Natural killer cell treated with Interleukin-12 subunit alpha and Interleukin-12 subunit beta and Interleukin-15 and Interleukin-18, amount 100 ng/mL, for 72 hours (primary cell): ENCODE data around the gene SLC6A4. TPM values are rescaled to one million over a fixed set of nuclear protein-coding genes. Genes with fewer than 3 reads are reported as not detected.
"Not testable (repeated sequence)": the region's sequence is repeated elsewhere in the genome, so short reads cannot be mapped to it uniquely, and the experiment has no call there.

Source experiments
- ATAC-seq, 2 donors: fragments of 150-1000 bp; cut with Tn5 transposase in 1 of 2; sonication (Bioruptor Pico), chemical (Tn5 transposase) in 1 of 2; 2 replicates each; pipeline ENCODE4 v1.10.0; 2021
- DNase-seq: peaks from one replicate; pipeline ENCODE4 v3.0.0; 2022; ENCODE audit warnings: low spot score
- H3K27ac Mint-ChIP-seq, 2 donors: 1 replicate in 1 of 2; 2 replicates in 1 of 2; pipeline ENCODE4 v1.8.0; 2022; ENCODE audit warnings: mixed read lengths in 2 of 2, mild to moderate bottlenecking in 1 of 2, moderate library complexity in 1 of 2
- H3K27me3 Mint-ChIP-seq, 2 donors: 1 replicate in 1 of 2; 2 replicates in 1 of 2; pipeline ENCODE4 v1.8.0; 2022; ENCODE audit warnings: mixed read lengths in 2 of 2
- H3K36me3 Mint-ChIP-seq: one replicate; pipeline ENCODE4 v1.8.0; 2022; ENCODE audit warnings: mixed read lengths
- H3K4me1 Mint-ChIP-seq, 2 donors: 1 replicate in 1 of 2; 2 replicates in 1 of 2; pipeline ENCODE4 v1.8.0; 2022; ENCODE audit warnings: low read depth in 2 of 2, mixed read lengths in 2 of 2, mild to moderate bottlenecking in 1 of 2
- H3K4me3 Mint-ChIP-seq: one replicate; pipeline ENCODE4 v1.8.0; 2022; ENCODE audit warnings: mixed read lengths
- H3K9me3 Mint-ChIP-seq: 2 replicates; pipeline ENCODE4 v1.8.0; 2022; ENCODE audit warnings: mixed read lengths
- total RNA-seq, 2 donors: library from RNA; stranded (reverse); gene quantifications; one replicate each; pipeline ENCODE4 v1.2.3, GENCODE V29; 2022

SLC6A4 gene
- total RNA-seq, 2 donors from 2014 or later: 0.12 TPM; not detected in 1

GRCh38 chr17:30234964-30235363 is 533 bp downstream of the SLC6A4 start:
- H3K9me3 Mint-ChIP-seq: no peaks in the 10 kb centered on the region
- H3K27ac Mint-ChIP-seq: no peak overlapping the region
- H3K36me3 Mint-ChIP-seq: no peaks in the 10 kb centered on the region
- peak overlapping the region; percentile 43 for H3K4me3 Mint-ChIP-seq
- peaks cover 16 to 23% of the 10 kb centered on the region in 2 donors for H3K4me1 Mint-ChIP-seq
- ATAC-seq: no peak
- no peak for DNase-seq
- peaks cover 56 to 66% of the 10 kb centered on the region in 2 donors for H3K27me3 Mint-ChIP-seq

- Mint-ChIP-seq H3K4me3 (no peak overlapping the region), H3K4me1 (peaks cover 16 to 22% of the 10 kb centered on the region in 2 donors), H3K36me3 (no peaks in the 10 kb centered on the region), H3K9me3 (no peaks in the 10 kb centered on the region), H3K27ac (no peak overlapping the region), H3K27me3 (peaks cover 60 to 71% of the 10 kb centered on the region in 2 donors)
- DNase-seq (no peak), ATAC-seq (no peak)
Measured at GRCh38 chr17:30234296-30234695, 1.2 kb downstream of the SLC6A4 start.

- Mint-ChIP-seq H3K4me3 (no peak overlapping the region), H3K4me1 (peaks cover 11% of the 10 kb centered on the region in 2 donors), H3K36me3 (no peaks in the 10 kb centered on the region), H3K27me3 (peaks cover 60% of the 10 kb centered on the region in 2 donors), H3K9me3 (no peaks in the 10 kb centered on the region), H3K27ac (no peak overlapping the region)
- DNase-seq (no peak), ATAC-seq (no peak)
Measured at GRCh38 chr17:30232824-30233427, 2.6 kb downstream of the SLC6A4 start.

GRCh38 chr17:30232015-30232823 is 3.3 kb downstream of the SLC6A4 start:
- H3K36me3 Mint-ChIP-seq: no peaks in the 10 kb centered on the region
- no peak overlapping the region for H3K27ac Mint-ChIP-seq
- H3K4me1 Mint-ChIP-seq: peaks cover 10 to 11% of the 10 kb centered on the region in 2 donors
- ATAC-seq (no peak), DNase-seq (no peak)
- H3K27me3 Mint-ChIP-seq: peaks cover 56 to 58% of the 10 kb centered on the region in 2 donors
- no peaks in the 10 kb centered on the region for H3K9me3 Mint-ChIP-seq
- no peak overlapping the region for H3K4me3 Mint-ChIP-seq

GRCh38 chr17:30230596-30231125 is 4.8 kb downstream of the SLC6A4 start:
- peaks cover 48 to 55% of the 10 kb centered on the region in 2 donors for H3K27me3 Mint-ChIP-seq
- H3K4me1 Mint-ChIP-seq: peaks cover 4 to 11% of the 10 kb centered on the region in 2 donors
- no peak overlapping the region for H3K4me3 Mint-ChIP-seq
- H3K36me3 Mint-ChIP-seq: no peaks in the 10 kb centered on the region
- H3K9me3 Mint-ChIP-seq: no peaks in the 10 kb centered on the region
- no peak for DNase-seq
- no peak overlapping the region for H3K27ac Mint-ChIP-seq
- no peak for ATAC-seq

GRCh38 chr17:30230009-30230408 is 5.5 kb downstream of the SLC6A4 start:
- H3K9me3 Mint-ChIP-seq, H3K4me3 Mint-ChIP-seq, H3K4me1 Mint-ChIP-seq, ATAC-seq, H3K27ac Mint-ChIP-seq, DNase-seq, H3K36me3 Mint-ChIP-seq: not testable (repeated sequence)
- H3K27me3 Mint-ChIP-seq: peaks cover 45 to 54% of the 10 kb centered on the region in 2 donors

GRCh38 chr17:30229012-30229411 is 6.5 kb downstream of the SLC6A4 start:
- no peak for ATAC-seq
- Mint-ChIP-seq H3K27ac (no peak overlapping the region), H3K9me3 (no peaks in the 10 kb centered on the region), H3K27me3 (peaks cover 36 to 44% of the 10 kb centered on the region in 2 donors), H3K36me3 (no peaks in the 10 kb centered on the region), H3K4me3 (no peak overlapping the region), H3K4me1 (peaks cover 0 to 4% of the 10 kb centered on the region in 2 donors)
- DNase-seq: no peak

- Mint-ChIP-seq H3K4me3 (no peak overlapping the region), H3K9me3 (no peaks in the 10 kb centered on the region), H3K4me1 (peaks cover 0 to 4% of the 10 kb centered on the region in 2 donors), H3K36me3 (no peaks in the 10 kb centered on the region), H3K27me3 (peaks cover 29 to 34% of the 10 kb centered on the region in 2 donors), H3K27ac (no peak overlapping the region)
- DNase-seq: no peak
- ATAC-seq: no peak
Measured at GRCh38 chr17:30228011-30228410, 7.5 kb downstream of the SLC6A4 start.

GRCh38 chr17:30226878-30227277 is 8.6 kb downstream of the SLC6A4 start:
- no peaks in the 10 kb centered on the region for H3K36me3 Mint-ChIP-seq
- no peak overlapping the region for H3K27ac Mint-ChIP-seq

GRCh38 chr17:30225919-30226553 is 9.5 kb downstream of the SLC6A4 start:
- no peak overlapping the region for H3K4me3 Mint-ChIP-seq
- no peaks in the 10 kb centered on the region for H3K9me3 Mint-ChIP-seq
- peaks cover 15 to 20% of the 10 kb centered on the region in 2 donors for H3K27me3 Mint-ChIP-seq
- no peak overlapping the region for H3K27ac Mint-ChIP-seq
- DNase-seq (no peak), ATAC-seq (no peak)
- H3K4me1 Mint-ChIP-seq: peaks cover 0 to 4% of the 10 kb centered on the region in 2 donors
- no peaks in the 10 kb centered on the region for H3K36me3 Mint-ChIP-seq

More at GRCh38 chr17:30226878-30227277, 8.6 kb downstream of the SLC6A4 start:
- H3K4me3 Mint-ChIP-seq: no peak overlapping the region
- H3K9me3 Mint-ChIP-seq: no peaks in the 10 kb centered on the region
- no peak for DNase-seq
- no peak for ATAC-seq
- peaks cover 0 to 4% of the 10 kb centered on the region in 2 donors for H3K4me1 Mint-ChIP-seq
- peaks cover 18 to 23% of the 10 kb centered on the region in 2 donors for H3K27me3 Mint-ChIP-seq

- peaks cover 9 to 14% of the 10 kb centered on the region in 2 donors for H3K27me3 Mint-ChIP-seq
Measured at GRCh38 chr17:30225112-30225511, 10.4 kb downstream of the SLC6A4 start.

GRCh38 chr17:30224419-30224960 is 11.0 kb downstream of the SLC6A4 start:
- Mint-ChIP-seq H3K4me3 (no peak overlapping the region), H3K4me1 (no peaks in the 10 kb centered on the region), H3K36me3 (no peaks in the 10 kb centered on the region), H3K27ac (no peak overlapping the region), H3K27me3 (peaks cover 5 to 7% of the 10 kb centered on the region in 2 donors), H3K9me3 (no peaks in the 10 kb centered on the region)
- DNase-seq (no peak), ATAC-seq (no peak)

More at GRCh38 chr17:30225112-30225511, 10.4 kb downstream of the SLC6A4 start:
- Mint-ChIP-seq H3K4me3 (no peak overlapping the region), H3K4me1 (peaks cover 0 to under 1% of the 10 kb centered on the region in 2 donors), H3K36me3 (no peaks in the 10 kb centered on the region), H3K9me3 (no peaks in the 10 kb centered on the region), H3K27ac (no peak overlapping the region)
- no peak for ATAC-seq
- no peak for DNase-seq

GRCh38 chr17:30222721-30223175 is 12.7 kb downstream of the SLC6A4 start:
- no peak overlapping the region for H3K27ac Mint-ChIP-seq
- no peak for ATAC-seq
- H3K27me3 Mint-ChIP-seq: peaks cover 0 to 7% of the 10 kb centered on the region in 2 donors
- H3K36me3 Mint-ChIP-seq: no peaks in the 10 kb centered on the region
- no peak overlapping the region for H3K4me3 Mint-ChIP-seq
- H3K9me3 Mint-ChIP-seq: no peaks in the 10 kb centered on the region
- no peak for DNase-seq
- no peaks in the 10 kb centered on the region for H3K4me1 Mint-ChIP-seq
